ENCODE measurements around the gene RERE. TPM values are rescaled to one million over a fixed set of nuclear protein-coding genes. Genes with fewer than 3 reads are reported as not detected.

Gene RERE
- total RNA-seq, 1 experiment from 2014 or later = 73.4 TPM

GRCh38 chr1:8662380-8663072 lies 154.9 kb downstream of the RERE start:
- no peak overlapping the region for H2AFZ ChIP-seq
- H3K9me3 ChIP-seq (ENCODE audit: insufficient read depth, low read depth) = no peaks in the 10 kb centered on the region
- peaks cover 8% of the 10 kb centered on the region; the same call in 1 of the 2 replicates for H4K20me1 ChIP-seq (ENCODE audit: insufficient read depth)
- peaks cover 27% of the 10 kb centered on the region for H3K4me1 ChIP-seq (replicated peaks; ENCODE audit: insufficient read depth)
- peak overlapping the region; percentile 39 for H3K27ac ChIP-seq
- H3K4me3 ChIP-seq = no peak overlapping the region
- H3K4me2 ChIP-seq = no peak overlapping the region
- ChIA-PET POLR2A (ENCODE audit: unreplicated experiment) (interaction anchor here (0.6 kb wide), 1 partner anchor 56 kb away, joined by 5 read pairs; no protein-coding TSS in a partner anchor), CTCF (interaction anchor here (0.8 kb wide), 1 partner anchor 11 kb away, joined by 3 read pairs; no protein-coding TSS in a partner anchor)
- no peak for DNase-seq
- H3K27me3 ChIP-seq (ENCODE audit: insufficient read depth, low read depth) = no peaks in the 10 kb centered on the region
- H3K9me2 ChIP-seq (ENCODE audit: insufficient read depth) = no peaks in the 10 kb centered on the region
- H3K79me2 ChIP-seq (ENCODE audit: low read depth) = peaks cover 69% of the 10 kb centered on the region
- H3F3A ChIP-seq (ENCODE audit: insufficient read depth, low read depth) = peaks cover 8% of the 10 kb centered on the region; the same call in 1 of the 2 replicates
- intact Hi-C loops (cut with micrococcal nuclease; ENCODE audit: unreplicated experiment) = no loop called here
- BruUV-seq (replicated peaks) = no TSS peak
- no peaks in the 10 kb centered on the region for H3K36me3 ChIP-seq (ENCODE audit: low read depth)
- TF ChIP-seq EZH2 (IDR thresholded peaks at IDR 0.05; ENCODE audit: low read depth) = no peak
- no peak for TF ChIP-seq CTCF (conservative IDR thresholded peaks at IDR 0.05)

DNA sequence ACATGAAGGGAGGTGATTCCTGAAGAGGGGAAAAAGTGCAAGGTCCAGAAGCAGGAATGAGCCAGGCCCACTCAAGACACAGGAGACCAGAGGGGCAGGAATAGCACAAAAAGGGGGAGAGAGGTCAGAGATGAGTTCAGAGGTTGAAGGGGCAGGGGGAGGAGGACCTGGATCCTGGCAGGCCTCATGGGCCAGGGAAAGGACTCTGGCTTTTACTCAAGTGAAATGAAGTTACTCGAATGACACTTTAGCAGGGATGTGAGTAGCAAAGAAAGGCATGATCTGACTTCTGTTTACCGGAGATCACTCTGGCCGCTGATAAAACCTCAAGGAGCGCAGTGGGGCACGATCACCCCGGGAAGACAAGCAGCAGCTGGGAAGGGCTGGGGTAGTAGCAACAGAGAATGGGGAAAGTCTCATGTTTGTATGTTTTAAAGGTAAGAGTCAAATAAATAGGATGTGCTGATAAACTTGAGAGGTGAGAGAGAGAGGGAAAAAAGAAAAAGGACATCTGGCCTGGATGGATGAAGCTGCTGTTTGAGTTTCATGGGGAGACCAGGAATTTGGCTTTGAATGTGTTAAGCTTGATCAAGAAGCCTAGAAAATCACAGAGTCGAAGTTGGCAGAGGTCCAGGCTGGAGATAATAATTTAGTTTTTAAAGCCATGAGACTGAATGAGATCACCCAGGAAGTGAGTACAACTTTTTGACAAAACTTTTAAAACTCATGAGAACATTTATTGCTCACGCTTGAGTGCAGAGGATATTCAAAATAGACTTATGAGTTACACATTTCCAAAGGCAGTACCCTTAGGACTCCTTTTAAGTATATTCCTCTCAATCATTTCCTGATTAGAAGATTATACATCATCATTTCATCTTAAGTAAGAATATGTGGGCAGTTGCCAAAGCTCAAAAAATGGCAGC lies 156.0 kb downstream of the RERE start:
- Histone ChIP-seq H3K9me2 (ENCODE audit: insufficient read depth) (no peaks in the 10 kb centered on the region), H3K4me2 (no peak overlapping the region), H2AFZ (no peak overlapping the region), H3K4me1 (replicated peaks; ENCODE audit: insufficient read depth) (peaks cover 27% of the 10 kb centered on the region), H3K79me2 (ENCODE audit: low read depth) (peaks cover 58% of the 10 kb centered on the region), H3K36me3 (ENCODE audit: low read depth) (no peaks in the 10 kb centered on the region), H3K9me3 (ENCODE audit: insufficient read depth, low read depth) (no peaks in the 10 kb centered on the region), H4K20me1 (ENCODE audit: insufficient read depth) (peaks cover 4% of the 10 kb centered on the region; the same call in 1 of the 2 replicates), H3K4me3 (no peak overlapping the region), H3F3A (ENCODE audit: insufficient read depth, low read depth) (peaks cover 8% of the 10 kb centered on the region; the same call in 1 of the 2 replicates), H3K27ac (peak overlapping the region; percentile 39), H3K27me3 (ENCODE audit: insufficient read depth, low read depth) (no peaks in the 10 kb centered on the region)
- BruUV-seq (replicated peaks) = no TSS peak
- peak in 1 of 2 experiments; percentile 65 for DNase-seq
- TF ChIP-seq EZH2 (IDR thresholded peaks at IDR 0.05; ENCODE audit: low read depth) (no peak), CTCF (conservative IDR thresholded peaks at IDR 0.05) (no peak)
- POLR2A ChIA-PET (ENCODE audit: unreplicated experiment) = no interaction called here
- intact Hi-C loops (cut with micrococcal nuclease; ENCODE audit: unreplicated experiment) = no loop called here
- CTCF ChIA-PET = interaction anchor here (0.6 kb wide), 1 partner anchor 263 kb away, joined by 3 read pairs; no protein-coding TSS in a partner anchor

DNA sequence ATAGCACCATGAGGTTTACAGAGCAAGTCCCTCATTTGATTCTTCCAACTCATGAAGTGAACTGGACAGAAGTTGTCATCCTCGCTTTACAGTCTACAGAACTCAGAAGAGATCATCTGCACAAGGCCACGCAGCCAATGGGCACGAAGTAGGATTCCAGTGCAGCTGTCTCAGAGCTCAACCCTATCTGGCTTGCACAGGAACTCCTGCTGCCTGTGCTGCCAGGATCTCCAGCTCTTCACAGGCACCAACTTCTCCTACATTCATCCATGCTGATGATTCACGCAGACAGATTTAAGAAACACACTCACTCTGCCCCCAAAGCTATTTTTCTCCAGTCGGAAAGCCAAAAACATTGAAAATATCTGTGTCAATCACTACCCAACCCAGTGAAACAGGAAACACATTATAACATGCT lies 157.0 kb downstream of the RERE start:
- no TSS peak for BruUV-seq (replicated peaks)
- ChIA-PET POLR2A (ENCODE audit: unreplicated experiment) (interaction anchor here (0.7 kb wide), 1 partner anchor 20 kb away, joined by 4 read pairs; no protein-coding TSS in a partner anchor), CTCF (no interaction called here)
- peaks cover 8% of the 10 kb centered on the region; the same call in 1 of the 2 replicates for H3F3A ChIP-seq (ENCODE audit: insufficient read depth, low read depth)
- H3K9me3 ChIP-seq (ENCODE audit: insufficient read depth, low read depth) = no peaks in the 10 kb centered on the region
- H3K9me2 ChIP-seq (ENCODE audit: insufficient read depth) = no peaks in the 10 kb centered on the region
- peaks cover 27% of the 10 kb centered on the region for H3K4me1 ChIP-seq (replicated peaks; ENCODE audit: insufficient read depth)
- TF ChIP-seq EZH2 (IDR thresholded peaks at IDR 0.05; ENCODE audit: low read depth) = no peak
- no peak for TF ChIP-seq CTCF (conservative IDR thresholded peaks at IDR 0.05)
- H3K79me2 ChIP-seq (ENCODE audit: low read depth) = peaks cover 49% of the 10 kb centered on the region
- H4K20me1 ChIP-seq (ENCODE audit: insufficient read depth) = no peaks in the 10 kb centered on the region; the same call in 1 of the 2 replicates
- H3K27me3 ChIP-seq (ENCODE audit: insufficient read depth, low read depth) = no peaks in the 10 kb centered on the region
- no peak overlapping the region for H3K4me3 ChIP-seq
- no peaks in the 10 kb centered on the region for H3K36me3 ChIP-seq (ENCODE audit: low read depth)
- no peak overlapping the region for H3K4me2 ChIP-seq
- no peak overlapping the region for H3K27ac ChIP-seq
- intact Hi-C loops (cut with micrococcal nuclease; ENCODE audit: unreplicated experiment) = no loop called here
- DNase-seq = no peak
- H2AFZ ChIP-seq = no peak overlapping the region

Measured in PC-9 (cell line).